Activated CD4-positive, alpha-beta T cell treated with anti-CD3 and anti-CD28 coated beads for 36 hours (primary cell): ENCODE measurements around the gene HCCS. TPM values are rescaled to one million over a fixed set of nuclear protein-coding genes. Genes with fewer than 3 reads are reported as not detected.
A peak's percentile ranks its signal among the peaks of the same experiment; 100 is the strongest.
"Not testable (repeated sequence)": the region's sequence is repeated elsewhere in the genome, so short reads cannot be mapped to it uniquely, and the experiment has no call there.

ENCODE experiments used
- ATAC-seq: fragments of 200-7000 bp; cut with Tn5 transposase; one replicate; pipeline ENCODE4 v1.10.0; 2021; ENCODE audit warnings: mild to moderate bottlenecking, moderate library complexity
- CTCF ChIA-PET: fragments of 350-600 bp; sonication (Branson Sonifier 250); formaldehyde crosslinking; loops from one replicate; lab custom pipeline; 2021; ENCODE audit warnings: antibody characterized with exemption; lab: Charles Lee
- POLR2A ChIA-PET: fragments of 350-600 bp; sonication (Branson Sonifier 250); formaldehyde crosslinking; loops from one replicate; lab custom pipeline; 2021; ENCODE audit warnings: antibody characterized with exemption, inconsistent platforms; lab: Charles Lee
- DNase-seq: peaks from one replicate; pipeline ENCODE4 v3.0.0-alpha.2; 2020
- H3K27ac Mint-ChIP-seq: one replicate; pipeline ENCODE4 v1.8.0; 2021; ENCODE audit warnings: mixed read lengths
- H3K27me3 Mint-ChIP-seq: one replicate; pipeline ENCODE4 v1.8.0; 2021; ENCODE audit warnings: mixed read lengths
- H3K36me3 Mint-ChIP-seq: one replicate; pipeline ENCODE4 v1.8.0; 2021; ENCODE audit warnings: low read depth, mixed read lengths
- H3K4me1 Mint-ChIP-seq: one replicate; pipeline ENCODE4 v1.8.0; 2021; ENCODE audit warnings: mixed read lengths
- H3K4me3 Mint-ChIP-seq: one replicate; pipeline ENCODE4 v1.8.0; 2021; ENCODE audit warnings: mild to moderate bottlenecking, moderate library complexity, mixed read lengths
- H3K9me3 Mint-ChIP-seq: one replicate; pipeline ENCODE4 v1.8.0; 2021; ENCODE audit warnings: low read depth, mixed read lengths
- intact Hi-C, 2 experiments: fragments of 100-400 bp; cut with DNase I in 1 of 2; cut with micrococcal nuclease in 1 of 2; formaldehyde crosslinking; loops; one replicate each; pipeline versions ENCODE4 v1.14.2 to v1.15.1; 2022 to 2024; cut with DNase I, micrococcal nuclease
- total RNA-seq, 2 experiments: library from RNA; stranded (reverse); gene quantifications; one replicate each; pipeline ENCODE4 v1.2.3, GENCODE V29; 2021

Gene HCCS
- total RNA-seq, 2 experiments from 2014 or later = 24.4 to 24.7 TPM

DNA sequence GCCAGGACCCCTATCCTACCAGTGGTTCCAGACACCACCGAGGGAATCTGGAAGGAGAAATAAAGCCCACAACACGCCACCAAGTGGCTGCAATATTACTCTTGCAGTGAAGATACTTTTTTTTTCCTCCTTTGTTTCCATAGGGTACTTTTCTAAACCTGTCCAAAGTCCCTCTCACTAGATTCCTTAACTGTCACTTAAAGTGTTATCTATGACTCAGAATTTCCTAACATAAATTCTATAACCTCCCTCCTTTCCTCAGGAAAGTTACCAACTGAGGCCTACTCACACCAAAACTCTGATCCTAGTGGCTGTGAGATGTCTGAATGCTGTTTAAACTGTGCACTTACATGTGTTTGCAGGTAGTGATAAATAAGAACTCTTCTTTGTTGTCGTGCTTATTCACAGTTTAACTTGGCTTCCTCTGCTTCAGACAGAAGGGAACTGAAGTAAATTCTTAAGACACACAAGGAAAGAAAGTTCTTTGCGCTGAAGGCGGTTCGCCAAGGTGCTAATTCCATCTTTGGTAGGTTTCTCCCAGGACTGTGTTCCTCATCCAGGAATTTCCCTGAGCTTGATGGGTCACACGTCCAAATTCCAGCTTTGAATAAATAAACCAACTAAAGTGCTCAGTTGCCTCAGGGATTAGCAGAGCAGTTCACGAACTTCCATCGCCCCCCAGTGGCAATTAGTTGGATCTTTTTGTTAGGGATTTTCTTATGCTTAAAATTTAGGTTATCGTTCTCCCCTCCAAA, 10.7 kb upstream of the HCCS start:
- Mint-ChIP-seq H3K27me3 (no peaks in the 10 kb centered on the region), H3K36me3 (peaks cover 2% of the 10 kb centered on the region), H3K9me3 (no peaks in the 10 kb centered on the region), H3K4me3 (no peak overlapping the region), H3K27ac (no peak overlapping the region), H3K4me1 (peaks cover 5% of the 10 kb centered on the region)
- intact Hi-C loops = no loop called here
- ATAC-seq (no peak), DNase-seq (peak; percentile 5)
- POLR2A ChIA-PET = no interaction called here
- CTCF ChIA-PET = no interaction called here

GRCh38 chrX:11103006-11103405, 8.1 kb upstream of the HCCS start:
- no peak overlapping the region for H3K4me3 Mint-ChIP-seq
- ATAC-seq (peak; percentile 47), DNase-seq (peak; percentile 5)
- ChIA-PET CTCF (interaction anchor here (0.6 kb wide), 1 partner anchor 1031 kb away, joined by 3 read pairs; no protein-coding TSS in a partner anchor), POLR2A (no interaction called here)
- peaks cover 5% of the 10 kb centered on the region for H3K4me1 Mint-ChIP-seq
- peaks cover 2% of the 10 kb centered on the region for H3K36me3 Mint-ChIP-seq
- intact Hi-C loops = no loop called here
- H3K27ac Mint-ChIP-seq = no peak overlapping the region
- H3K27me3 Mint-ChIP-seq = no peaks in the 10 kb centered on the region
- no peaks in the 10 kb centered on the region for H3K9me3 Mint-ChIP-seq

- DNase-seq (no peak), ATAC-seq (peak; percentile 44)
- Mint-ChIP-seq H3K4me1 (peaks cover 5% of the 10 kb centered on the region), H3K36me3 (peaks cover 2% of the 10 kb centered on the region), H3K9me3 (no peaks in the 10 kb centered on the region), H3K27ac (no peak overlapping the region), H3K27me3 (no peaks in the 10 kb centered on the region), H3K4me3 (no peak overlapping the region)
- POLR2A ChIA-PET = no interaction called here
- intact Hi-C loops = no loop called here
- CTCF ChIA-PET = no interaction called here
Measured at GRCh38 chrX:11103751-11104150, 7.4 kb upstream of the HCCS start.

GRCh38 chrX:11105080-11105479, 6.1 kb upstream of the HCCS start:
- no peaks in the 10 kb centered on the region for H3K9me3 Mint-ChIP-seq

DNA sequence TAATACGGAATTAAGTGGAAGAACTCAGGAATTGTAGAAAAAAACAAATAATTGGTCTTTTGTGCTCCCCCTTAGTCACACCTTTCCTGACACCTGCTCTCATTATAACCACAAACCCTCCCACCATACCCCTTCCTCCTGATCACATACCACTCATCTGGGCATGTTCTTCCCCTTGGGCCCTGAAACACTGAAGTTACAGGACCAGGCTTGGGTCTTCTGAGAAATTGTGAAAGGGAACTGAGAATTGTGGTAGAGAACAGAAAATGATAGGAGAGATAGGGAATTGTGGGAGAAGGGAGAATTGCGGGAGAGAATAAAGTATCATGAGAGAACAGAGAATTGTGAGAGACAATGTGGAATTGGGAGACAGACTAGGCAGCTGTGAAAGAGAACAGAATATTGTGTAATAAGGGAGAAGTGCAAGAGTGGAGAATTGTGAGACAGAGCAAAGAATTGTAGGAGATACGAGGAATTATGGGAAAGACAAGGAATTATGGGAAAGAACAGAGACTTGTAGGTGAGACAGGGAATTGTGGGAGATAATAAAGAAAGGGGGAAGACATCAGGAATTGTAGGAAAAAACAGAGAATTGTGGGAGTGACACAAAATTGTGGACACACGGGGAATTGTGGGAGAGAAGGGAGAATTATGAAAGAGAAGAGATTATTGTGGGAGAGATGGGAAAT, 2.7 kb upstream of the HCCS start:
- intact Hi-C loops = no loop called here
- H3K4me1 Mint-ChIP-seq = peaks cover 14% of the 10 kb centered on the region
- ATAC-seq (no peak), DNase-seq (no peak)
- H3K4me3 Mint-ChIP-seq = no peak overlapping the region
- CTCF ChIA-PET = no interaction called here
- POLR2A ChIA-PET = no interaction called here
- H3K27ac Mint-ChIP-seq = no peak overlapping the region
- no peaks in the 10 kb centered on the region for H3K27me3 Mint-ChIP-seq
- H3K9me3 Mint-ChIP-seq = no peaks in the 10 kb centered on the region
- peaks cover 2% of the 10 kb centered on the region for H3K36me3 Mint-ChIP-seq

More at GRCh38 chrX:11105080-11105479, 6.1 kb upstream of the HCCS start:
- peaks cover 2% of the 10 kb centered on the region for H3K36me3 Mint-ChIP-seq
- CTCF ChIA-PET = no interaction called here
- DNase-seq (no peak), ATAC-seq (no peak)
- no peak overlapping the region for H3K4me3 Mint-ChIP-seq
- peaks cover 5% of the 10 kb centered on the region for H3K4me1 Mint-ChIP-seq
- no peak overlapping the region for H3K27ac Mint-ChIP-seq
- H3K27me3 Mint-ChIP-seq = no peaks in the 10 kb centered on the region
- intact Hi-C loops = no loop called here
- POLR2A ChIA-PET = no interaction called here

GRCh38 chrX:11109968-11110367, 1.2 kb upstream of the HCCS start:
- Mint-ChIP-seq H3K9me3 (no peaks in the 10 kb centered on the region), H3K27ac (no peak overlapping the region), H3K36me3 (peaks cover 7% of the 10 kb centered on the region), H3K4me3 (no peak overlapping the region), H3K4me1 (peaks cover 22% of the 10 kb centered on the region), H3K27me3 (no peaks in the 10 kb centered on the region)
- ChIA-PET CTCF (no interaction called here), POLR2A (no interaction called here)
- no peak for DNase-seq
- intact Hi-C loops = loop anchor here (2.0 to 5.0 kb wide), 4 partner anchors 649 to 1095 kb away; partner anchors contain the start of gene MSL3 (in 1 of the 2)
- no peak for ATAC-seq

- Mint-ChIP-seq H3K36me3 (peaks cover 16% of the 10 kb centered on the region), H3K27me3 (no peaks in the 10 kb centered on the region), H3K27ac (peak overlapping the region; percentile 95), H3K4me1 (peaks cover 22% of the 10 kb centered on the region), H3K9me3 (no peaks in the 10 kb centered on the region), H3K4me3 (no peak overlapping the region)
- ATAC-seq (no peak), DNase-seq (no peak)
- ChIA-PET POLR2A (no interaction called here), CTCF (no interaction called here)
- intact Hi-C loops = loop anchor here (2.0 to 5.0 kb wide), 4 partner anchors 647 to 1097 kb away; partner anchors contain the start of gene MSL3 (in 1 of the 2)
Measured at GRCh38 chrX:11111947-11112346, 815 bp downstream of the HCCS start.

DNA sequence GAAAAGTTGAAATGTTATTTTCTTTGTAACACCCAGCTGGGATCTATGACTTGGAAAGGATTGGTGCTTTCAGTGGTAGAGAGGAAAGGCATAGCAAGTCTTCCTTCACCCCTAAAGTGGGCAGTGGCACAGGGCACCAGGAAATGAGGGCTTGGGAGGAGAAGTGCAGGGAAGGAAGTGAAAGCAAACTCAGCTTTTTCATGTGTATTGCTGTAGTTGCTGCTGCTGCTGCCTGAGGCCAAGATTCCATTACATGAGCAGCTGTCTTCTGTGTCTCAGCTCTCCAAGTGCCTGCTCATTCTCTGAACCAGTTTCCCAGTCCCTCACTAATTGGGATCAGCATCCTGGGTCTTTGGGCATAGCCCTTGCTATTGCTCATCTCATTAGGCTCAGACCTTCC, 2.6 kb downstream of the HCCS start:
- Mint-ChIP-seq H3K4me3 (no peak overlapping the region), H3K27me3 (no peaks in the 10 kb centered on the region), H3K4me1 (peaks cover 22% of the 10 kb centered on the region), H3K9me3 (no peaks in the 10 kb centered on the region), H3K36me3 (peaks cover 20% of the 10 kb centered on the region), H3K27ac (peak overlapping the region; percentile 73)
- intact Hi-C loops = loop anchor here (5.0 kb wide), 2 partner anchors 649 to 1016 kb away; no protein-coding TSS in a partner anchor
- POLR2A ChIA-PET = no interaction called here
- CTCF ChIA-PET = interaction anchor here (0.6 kb wide), 2 partner anchors 9 to 306 kb away, joined by 3 read pairs; no protein-coding TSS in a partner anchor
- no peak for ATAC-seq
- no peak for DNase-seq

DNA sequence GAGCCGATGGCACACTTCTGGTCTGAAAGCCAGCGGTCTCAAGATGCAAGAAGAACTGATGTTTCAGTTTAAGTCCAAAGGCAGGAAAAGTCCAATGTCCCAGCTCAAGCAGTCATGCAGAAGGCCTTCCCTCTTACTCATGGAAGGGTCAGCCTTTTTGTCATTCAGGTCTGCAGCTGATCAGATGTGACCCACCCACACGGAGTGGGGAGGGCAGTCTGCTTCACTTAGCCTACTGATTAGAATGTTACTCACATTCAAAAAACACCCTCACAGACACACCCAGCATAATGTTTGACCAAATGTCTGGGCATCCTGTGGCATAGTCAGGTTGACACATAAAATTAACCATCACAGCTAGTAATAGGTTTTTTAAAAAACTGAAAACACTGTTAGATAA, 6.6 kb downstream of the HCCS start:
- H3K4me1 Mint-ChIP-seq = peaks cover 13% of the 10 kb centered on the region
- no peak overlapping the region for H3K27ac Mint-ChIP-seq
- no peak overlapping the region for H3K4me3 Mint-ChIP-seq
- DNase-seq = no peak
- intact Hi-C loops = no loop called here
- peaks cover 42% of the 10 kb centered on the region for H3K36me3 Mint-ChIP-seq
- H3K27me3 Mint-ChIP-seq = no peaks in the 10 kb centered on the region
- ATAC-seq = no peak
- H3K9me3 Mint-ChIP-seq = no peaks in the 10 kb centered on the region
- POLR2A ChIA-PET = interaction anchor here (0.6 kb wide), 1 partner anchor 25 kb away, joined by 3 read pairs; no protein-coding TSS in a partner anchor
- CTCF ChIA-PET = no interaction called here

DNA sequence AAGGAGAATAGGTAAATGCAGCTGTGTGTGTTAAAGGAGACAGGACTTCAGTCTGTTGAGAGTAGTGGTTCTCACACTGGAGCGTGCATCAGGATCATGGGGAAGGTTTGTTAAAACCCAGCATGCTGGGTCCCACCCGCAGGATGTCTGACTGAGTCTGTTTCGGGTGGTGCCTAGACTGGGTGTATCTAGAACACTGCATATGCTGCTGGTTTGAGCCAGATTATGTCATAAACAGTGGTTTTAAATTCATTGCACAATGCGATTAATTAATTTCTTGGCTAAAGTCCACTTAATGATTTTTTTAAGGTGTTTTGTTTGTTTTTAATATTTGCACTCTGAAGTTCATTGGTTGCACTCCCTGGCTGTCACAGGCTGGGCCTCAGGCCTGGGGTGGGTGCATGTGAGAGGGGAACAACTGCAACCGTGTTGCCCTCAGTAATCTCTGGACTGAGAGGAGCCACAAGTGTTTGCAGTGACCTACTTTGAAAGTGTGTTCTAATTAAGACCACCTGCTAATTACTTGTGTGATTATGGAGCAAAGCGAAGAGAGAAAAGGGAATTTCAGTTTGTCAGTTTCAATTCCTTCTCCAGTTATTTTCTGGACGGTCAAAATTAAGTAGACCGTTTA, 8.3 kb downstream of the HCCS start:
- DNase-seq (no peak), ATAC-seq (no peak)
- no peaks in the 10 kb centered on the region for H3K9me3 Mint-ChIP-seq
- POLR2A ChIA-PET = no interaction called here
- intact Hi-C loops = no loop called here
- H3K27me3 Mint-ChIP-seq = no peaks in the 10 kb centered on the region
- CTCF ChIA-PET = no interaction called here
- H3K36me3 Mint-ChIP-seq = peaks cover 41% of the 10 kb centered on the region
- H3K27ac Mint-ChIP-seq = no peak overlapping the region
- H3K4me1 Mint-ChIP-seq = no peaks in the 10 kb centered on the region
- no peak overlapping the region for H3K4me3 Mint-ChIP-seq

DNA sequence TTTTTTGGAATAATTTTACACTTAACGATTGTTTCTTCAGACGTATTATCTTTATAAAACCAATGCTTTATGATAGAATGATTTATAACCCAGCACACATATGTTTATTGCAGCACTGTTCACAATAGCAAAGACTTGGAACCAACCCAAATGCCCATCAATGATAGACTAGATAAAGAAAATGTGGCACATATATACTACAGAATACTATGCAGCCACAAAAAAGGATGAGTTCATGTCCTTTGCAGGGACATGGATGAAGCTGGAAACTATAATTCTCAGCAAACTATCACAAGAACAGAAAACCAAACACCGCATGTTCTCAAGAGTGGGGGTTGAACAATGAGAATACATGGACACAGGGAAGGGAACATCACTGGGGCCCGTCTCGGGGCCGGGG, 12.0 kb downstream of the HCCS start:
- H3K4me1 Mint-ChIP-seq, ATAC-seq, intact Hi-C loops, H3K4me3 Mint-ChIP-seq, H3K27ac Mint-ChIP-seq, POLR2A ChIA-PET, H3K27me3 Mint-ChIP-seq, DNase-seq, H3K9me3 Mint-ChIP-seq: not testable (repeated sequence)
- peaks cover 29% of the 10 kb centered on the region for H3K36me3 Mint-ChIP-seq
- CTCF ChIA-PET = interaction anchor here (1.2 kb wide), 1 partner anchor 10 kb away, joined by 3 read pairs; no protein-coding TSS in a partner anchor
